ENCODE results near the gene SCARB1. TPM values are rescaled to one million over a fixed set of nuclear protein-coding genes. Genes with fewer than 3 reads are reported as not detected.

SCARB1 gene
- total and polyA plus RNA-seq, 2 of the 13 experiments (the other 11 are each of a cell fraction or from before 2014, with no cell fraction given): 63.4 to 160 TPM

DNA sequence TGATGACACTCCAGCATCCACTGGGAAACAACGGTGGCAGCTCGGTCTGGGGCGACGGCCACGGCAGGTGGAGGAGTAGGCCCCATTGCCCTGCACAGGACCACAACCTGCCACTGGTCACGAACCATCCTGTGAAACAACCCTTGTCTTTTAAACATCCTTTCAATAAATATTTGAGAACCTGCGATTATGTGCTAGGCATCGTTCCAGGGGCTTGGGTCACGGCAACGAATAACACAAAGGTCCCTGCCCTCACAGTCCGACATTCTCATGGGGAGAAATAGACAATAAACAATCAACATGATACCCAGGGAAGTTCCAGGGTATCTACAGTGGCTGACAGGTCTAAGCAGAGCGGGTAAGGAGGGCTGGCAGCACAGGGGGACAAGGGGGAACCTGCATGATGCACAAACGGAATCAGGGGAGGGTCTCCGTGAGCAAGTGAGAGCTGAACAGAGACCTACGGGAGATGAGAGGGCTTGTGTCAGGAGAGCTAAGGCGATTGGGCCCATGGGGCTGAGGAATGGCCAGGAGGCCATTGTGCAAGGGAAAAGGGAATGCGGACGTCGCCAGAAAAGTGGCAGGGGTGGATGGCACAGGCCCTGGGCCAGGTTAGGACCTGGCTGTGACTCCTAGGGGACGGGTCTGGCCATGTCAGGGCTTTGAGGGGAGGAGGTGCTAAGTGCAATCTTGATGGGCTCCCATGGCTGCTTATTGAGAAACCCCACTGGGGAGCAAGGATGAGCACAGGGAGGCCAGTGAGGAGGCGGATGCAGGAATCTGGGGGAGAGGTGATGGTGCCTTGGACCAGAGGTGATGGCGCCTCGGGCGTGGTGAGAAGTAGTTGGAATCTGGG is 9.7 kb downstream of the SCARB1 start (continued):
- TF ChIP-seq E2F5 (CRISPR knock-in tag; conservative IDR thresholded peaks at IDR 0.05) (no peak), KLF6 (CRISPR knock-in tag; IDR thresholded peaks at IDR 0.05) (no peak), EEA1 (CRISPR knock-in tag; IDR thresholded peaks at IDR 0.05; ENCODE audit: borderline replicate concordance) (no peak), ZNF234 (CRISPR knock-in tag; conservative IDR thresholded peaks at IDR 0.05) (no peak), CENPX (CRISPR knock-in tag; IDR thresholded peaks at IDR 0.05) (no peak), SKIL (CRISPR knock-in tag; IDR thresholded peaks at IDR 0.05; ENCODE audit: borderline replicate concordance) (peak; percentile 53; the same call in 1 of the 2 replicates), ZNF563 (CRISPR knock-in tag; IDR thresholded peaks at IDR 0.05) (no peak), SPEN (CRISPR knock-in tag; IDR thresholded peaks at IDR 0.05; ENCODE audit: low read depth) (0 out of 2 replicates have a peak, but pooled peaks have one; percentile 31), ZNF18 (CRISPR knock-in tag; IDR thresholded peaks at IDR 0.05; ENCODE audit: insufficient replicate concordance) (no peak), TBL1XR1 (IDR thresholded peaks at IDR 0.05; ENCODE audit: borderline replicate concordance, low read length, partially characterized antibody) (no peak), ZBTB4 (CRISPR knock-in tag; IDR thresholded peaks at IDR 0.05; ENCODE audit: borderline replicate concordance) (no peak)
- TF ChIP-seq, protein P1, sequence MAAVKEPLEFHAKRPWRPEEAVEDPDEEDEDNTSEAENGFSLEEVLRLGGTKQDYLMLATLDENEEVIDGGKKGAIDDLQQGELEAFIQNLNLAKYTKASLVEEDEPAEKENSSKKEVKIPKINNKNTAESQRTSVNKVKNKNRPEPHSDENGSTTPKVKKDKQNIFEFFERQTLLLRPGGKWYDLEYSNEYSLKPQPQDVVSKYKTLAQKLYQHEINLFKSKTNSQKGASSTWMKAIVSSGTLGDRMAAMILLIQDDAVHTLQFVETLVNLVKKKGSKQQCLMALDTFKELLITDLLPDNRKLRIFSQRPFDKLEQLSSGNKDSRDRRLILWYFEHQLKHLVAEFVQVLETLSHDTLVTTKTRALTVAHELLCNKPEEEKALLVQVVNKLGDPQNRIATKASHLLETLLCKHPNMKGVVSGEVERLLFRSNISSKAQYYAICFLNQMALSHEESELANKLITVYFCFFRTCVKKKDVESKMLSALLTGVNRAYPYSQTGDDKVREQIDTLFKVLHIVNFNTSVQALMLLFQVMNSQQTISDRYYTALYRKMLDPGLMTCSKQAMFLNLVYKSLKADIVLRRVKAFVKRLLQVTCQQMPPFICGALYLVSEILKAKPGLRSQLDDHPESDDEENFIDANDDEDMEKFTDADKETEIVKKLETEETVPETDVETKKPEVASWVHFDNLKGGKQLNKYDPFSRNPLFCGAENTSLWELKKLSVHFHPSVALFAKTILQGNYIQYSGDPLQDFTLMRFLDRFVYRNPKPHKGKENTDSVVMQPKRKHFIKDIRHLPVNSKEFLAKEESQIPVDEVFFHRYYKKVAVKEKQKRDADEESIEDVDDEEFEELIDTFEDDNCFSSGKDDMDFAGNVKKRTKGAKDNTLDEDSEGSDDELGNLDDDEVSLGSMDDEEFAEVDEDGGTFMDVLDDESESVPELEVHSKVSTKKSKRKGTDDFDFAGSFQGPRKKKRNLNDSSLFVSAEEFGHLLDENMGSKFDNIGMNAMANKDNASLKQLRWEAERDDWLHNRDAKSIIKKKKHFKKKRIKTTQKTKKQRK (IDR thresholded peaks at IDR 0.05; ENCODE audit: low read length): no peak
